Liver (tissue), 9 donors: ENCODE results near the gene NTNG2. TPM values are rescaled to one million over a fixed set of nuclear protein-coding genes. Genes with fewer than 3 reads are reported as not detected.

Experiments
- DNase-seq: peaks from one replicate; pipeline ENCODE4 v3.0.0-alpha.2; 2017; ENCODE audit warnings: low spot score
- H3K27ac ChIP-seq, 2 donors: one replicate each; pipeline ENCODE4 v1.7.0; 2013; ENCODE audit warnings: inconsistent platforms in 2 of 2, low read length in 2 of 2, control low read depth in 1 of 2, low read depth in 1 of 2, mild to moderate bottlenecking in 1 of 2
- H3K27me3 ChIP-seq, 4 donors: one replicate each; pipeline versions ENCODE4 v1.6.1 to v1.7.0; 2013; ENCODE audit warnings: low read length in 3 of 4, inconsistent platforms in 1 of 4, mild to moderate bottlenecking in 1 of 4, moderate library complexity in 1 of 4; ENCODE audit not compliant: control insufficient read depth in 4 of 4, insufficient read depth in 4 of 4
- H3K36me3 ChIP-seq, 4 donors: one replicate each; pipeline versions ENCODE4 v1.6.1 to v1.7.0; 2013; ENCODE audit warnings: low read length in 3 of 4, mild to moderate bottlenecking in 3 of 4, low read depth in 1 of 4, moderate library complexity in 1 of 4; ENCODE audit not compliant: control insufficient read depth in 4 of 4, insufficient read depth in 3 of 4
- H3K4me1 ChIP-seq, 4 donors: one replicate each; pipeline versions ENCODE4 v1.6.1 to v1.7.0; 2013; ENCODE audit warnings: low read length in 3 of 4, mild to moderate bottlenecking in 3 of 4, moderate library complexity in 1 of 4; ENCODE audit not compliant: control insufficient read depth in 4 of 4, insufficient read depth in 4 of 4
- H3K4me3 ChIP-seq, 3 donors: one replicate each; pipeline versions ENCODE4 v1.6.1 to v1.7.0; 2013; ENCODE audit warnings: low read length in 3 of 3, control low read depth in 1 of 3, low read depth in 1 of 3, mild to moderate bottlenecking in 1 of 3
- H3K9ac ChIP-seq, 2 donors: one replicate each; pipeline ENCODE4 v1.7.0; 2013; ENCODE audit warnings: low read length in 2 of 2, mild to moderate bottlenecking in 2 of 2, moderate library complexity in 2 of 2, control low read depth in 1 of 2, low read depth in 1 of 2
- H3K9me3 ChIP-seq, 4 donors: one replicate each; pipeline versions ENCODE4 v1.6.1 to v1.7.0; 2013; ENCODE audit warnings: low read length in 3 of 4; ENCODE audit not compliant: control insufficient read depth in 4 of 4
- EGR1 ChIP-seq, 2 donors: IDR thresholded peaks; 2 replicates each; pipeline ENCODE4 v1.6.1; 2016 to 2018; ENCODE audit warnings: antibody characterized with exemption in 2 of 2, low read depth in 2 of 2
- FOXA1 ChIP-seq: IDR thresholded peaks from 2 replicates; pipeline ENCODE4 v1.6.1; 2016; ENCODE audit warnings: antibody characterized with exemption
- FOXA2 ChIP-seq: IDR thresholded peaks from 2 replicates; pipeline ENCODE4 v1.6.1; 2016; ENCODE audit warnings: antibody characterized with exemption
- GABPA ChIP-seq, 2 donors: IDR thresholded peaks in 1 of 2; conservative IDR thresholded peaks in 1 of 2; 2 replicates each; pipeline ENCODE4 v1.6.1; 2016; ENCODE audit warnings: antibody characterized with exemption in 2 of 2, mild to moderate bottlenecking in 1 of 2, moderate library complexity in 1 of 2
- HNF4A ChIP-seq, 2 donors: conservative IDR thresholded peaks; 2 replicates each; pipeline ENCODE4 v1.6.1; 2016; ENCODE audit warnings: antibody characterized with exemption in 2 of 2, mild to moderate bottlenecking in 2 of 2
- HNF4G ChIP-seq: IDR thresholded peaks from 2 replicates; pipeline ENCODE4 v1.6.1; 2016; ENCODE audit warnings: antibody characterized with exemption
- JUND ChIP-seq, 2 donors: IDR thresholded peaks; 2 replicates each; pipeline ENCODE4 v1.6.1; 2016; ENCODE audit warnings: antibody characterized with exemption in 2 of 2
- NR2F2 ChIP-seq: IDR thresholded peaks from 2 replicates; pipeline ENCODE4 v1.6.1; 2016; ENCODE audit warnings: antibody characterized with exemption
- RAD21 ChIP-seq, 2 donors: IDR thresholded peaks; 2 replicates each; pipeline ENCODE4 v1.6.1; 2016; ENCODE audit warnings: antibody characterized with exemption in 2 of 2, mild to moderate bottlenecking in 2 of 2
- RXRA ChIP-seq, 2 donors: IDR thresholded peaks; 2 replicates each; pipeline ENCODE4 v1.6.1; 2017 to 2018; ENCODE audit warnings: antibody characterized with exemption in 2 of 2, mild to moderate bottlenecking in 1 of 2
- SP1 ChIP-seq: IDR thresholded peaks from 2 replicates; pipeline ENCODE4 v1.6.1; 2018; ENCODE audit warnings: antibody characterized with exemption, mild to moderate bottlenecking
- TAF1 ChIP-seq: conservative IDR thresholded peaks from 2 replicates; pipeline ENCODE4 v1.6.1; 2016; ENCODE audit warnings: antibody characterized with exemption, mild to moderate bottlenecking
- WGBS: extraction: QIAGEN DNeasy Blood & Tissue Kit; methylation state at CpG from one replicate; pipeline ENCODE4 v1.1.7; 2013; 5-methylcytosine and 5-hydroxymethylcytosine counted together
- polyA plus RNA-seq, 2 donors: library from polyadenylated mRNA; stranded (reverse) in 1 of 2; unstranded in 1 of 2; fragments of 200-250 nt in 1 of 2; fragments of >200 nt in 1 of 2; fragmentation: Nextera tagmentation in 1 of 2; extraction: Ambion mirVana in 1 of 2; gene quantifications; one replicate each; pipeline versions ENCODE4 v1.2.1 to v1.2.3, GENCODE V29; 2013 to 2015
- total RNA-seq, 2 donors: library from RNA; depleted of rRNA; stranded (reverse); fragments of >200 nt; gene quantifications; one replicate each; pipeline ENCODE4 v1.2.3, GENCODE V29; 2014
- TF ChIP-seq, protein P1 (sequence below): IDR thresholded peaks from 2 replicates; pipeline ENCODE4 v1.6.1; 2016; ENCODE audit warnings: antibody characterized with exemption
- TF ChIP-seq, protein P2 (sequence below): fragments of 150-350 bp; IDR thresholded peaks from 2 replicates; pipeline ENCODE4 v1.5.1; 2017; ENCODE audit warnings: improper control_type of control experiment, low read depth, low read length; ENCODE audit not compliant: missing input control
- TF ChIP-seq, protein P3 (sequence below): IDR thresholded peaks from 2 replicates; pipeline ENCODE4 v1.6.1; 2016; ENCODE audit warnings: antibody characterized with exemption, mild to moderate bottlenecking
- TF ChIP-seq, protein P4 (sequence below): IDR thresholded peaks from 2 replicates; pipeline ENCODE4 v1.6.1; 2016; ENCODE audit warnings: antibody characterized with exemption
- TF ChIP-seq, protein P5 (sequence below): IDR thresholded peaks from 2 replicates; pipeline ENCODE4 v1.6.1; 2016; ENCODE audit warnings: antibody characterized with exemption
- donor health status: healthy.
- donor health status: healthy.
- donor health status: healthy.
- donor health status: healthy.
- donor health status: healthy.

NTNG2 gene
- total and polyA plus RNA-seq, 4 donors = 0.12 to 0.42 (median 0.28) TPM; not detected in 1

DNA sequence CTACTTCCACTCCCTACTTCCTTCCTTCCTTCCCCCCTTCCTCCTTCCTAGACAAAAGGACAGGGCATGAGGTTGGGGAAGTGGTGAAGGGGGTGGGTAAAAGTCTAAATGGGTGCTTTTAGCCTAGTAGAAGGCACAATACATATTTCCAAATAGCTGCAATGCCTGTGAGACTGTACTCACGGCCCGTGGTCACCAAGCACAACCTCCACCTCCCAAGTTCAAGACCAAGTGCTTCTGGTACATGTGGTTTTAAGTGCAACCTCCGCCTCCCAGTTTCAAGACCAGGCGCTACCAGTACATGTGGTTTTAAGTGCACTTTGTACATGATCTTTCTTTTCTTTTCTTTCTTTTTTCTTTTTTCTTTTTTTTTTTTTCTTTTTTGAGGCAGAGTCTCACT is 14.5 kb upstream of the NTNG2 start:
- no peak for DNase-seq
- Histone ChIP-seq H3K9ac (no peak overlapping the region), H3K27me3 (peaks cover 0 to 16% (median 5%) of the 10 kb centered on the region in 4 donors), H3K4me3 (no peak overlapping the region), H3K27ac (no peak overlapping the region), H3K9me3 (peaks cover 0 to 2% (median 0%) of the 10 kb centered on the region in 4 donors), H3K4me1 (no peaks in the 10 kb centered on the region), H3K36me3 (no peaks in the 10 kb centered on the region)
- no peak for TF ChIP-seq RXRA (IDR thresholded peaks at IDR 0.05)
- TF ChIP-seq RAD21 (IDR thresholded peaks at IDR 0.05) = no peak
- no peak for TF ChIP-seq SP1
- TF ChIP-seq HNF4A (conservative IDR thresholded peaks at IDR 0.05) = no peak
- no peak for TF ChIP-seq EGR1 (IDR thresholded peaks at IDR 0.05; ENCODE audit: low read depth in 2 of 2)
- no peak for TF ChIP-seq GABPA (IDR thresholded peaks at IDR 0.05 in 1 of 2, conservative IDR thresholded peaks at IDR 0.05 in 1 of 2)
- no peak for TF ChIP-seq FOXA2
- TF ChIP-seq, protein P1, sequence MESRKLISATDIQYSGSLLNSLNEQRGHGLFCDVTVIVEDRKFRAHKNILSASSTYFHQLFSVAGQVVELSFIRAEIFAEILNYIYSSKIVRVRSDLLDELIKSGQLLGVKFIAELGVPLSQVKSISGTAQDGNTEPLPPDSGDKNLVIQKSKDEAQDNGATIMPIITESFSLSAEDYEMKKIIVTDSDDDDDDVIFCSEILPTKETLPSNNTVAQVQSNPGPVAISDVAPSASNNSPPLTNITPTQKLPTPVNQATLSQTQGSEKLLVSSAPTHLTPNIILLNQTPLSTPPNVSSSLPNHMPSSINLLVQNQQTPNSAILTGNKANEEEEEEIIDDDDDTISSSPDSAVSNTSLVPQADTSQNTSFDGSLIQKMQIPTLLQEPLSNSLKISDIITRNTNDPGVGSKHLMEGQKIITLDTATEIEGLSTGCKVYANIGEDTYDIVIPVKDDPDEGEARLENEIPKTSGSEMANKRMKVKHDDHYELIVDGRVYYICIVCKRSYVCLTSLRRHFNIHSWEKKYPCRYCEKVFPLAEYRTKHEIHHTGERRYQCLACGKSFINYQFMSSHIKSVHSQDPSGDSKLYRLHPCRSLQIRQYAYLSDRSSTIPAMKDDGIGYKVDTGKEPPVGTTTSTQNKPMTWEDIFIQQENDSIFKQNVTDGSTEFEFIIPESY = no peak
- no peak for TF ChIP-seq NR2F2
- no peak for TF ChIP-seq TAF1
- TF ChIP-seq, protein P2, sequence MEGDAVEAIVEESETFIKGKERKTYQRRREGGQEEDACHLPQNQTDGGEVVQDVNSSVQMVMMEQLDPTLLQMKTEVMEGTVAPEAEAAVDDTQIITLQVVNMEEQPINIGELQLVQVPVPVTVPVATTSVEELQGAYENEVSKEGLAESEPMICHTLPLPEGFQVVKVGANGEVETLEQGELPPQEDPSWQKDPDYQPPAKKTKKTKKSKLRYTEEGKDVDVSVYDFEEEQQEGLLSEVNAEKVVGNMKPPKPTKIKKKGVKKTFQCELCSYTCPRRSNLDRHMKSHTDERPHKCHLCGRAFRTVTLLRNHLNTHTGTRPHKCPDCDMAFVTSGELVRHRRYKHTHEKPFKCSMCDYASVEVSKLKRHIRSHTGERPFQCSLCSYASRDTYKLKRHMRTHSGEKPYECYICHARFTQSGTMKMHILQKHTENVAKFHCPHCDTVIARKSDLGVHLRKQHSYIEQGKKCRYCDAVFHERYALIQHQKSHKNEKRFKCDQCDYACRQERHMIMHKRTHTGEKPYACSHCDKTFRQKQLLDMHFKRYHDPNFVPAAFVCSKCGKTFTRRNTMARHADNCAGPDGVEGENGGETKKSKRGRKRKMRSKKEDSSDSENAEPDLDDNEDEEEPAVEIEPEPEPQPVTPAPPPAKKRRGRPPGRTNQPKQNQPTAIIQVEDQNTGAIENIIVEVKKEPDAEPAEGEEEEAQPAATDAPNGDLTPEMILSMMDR = no peak
- TF ChIP-seq HNF4G = no peak
- TF ChIP-seq, protein P3, sequence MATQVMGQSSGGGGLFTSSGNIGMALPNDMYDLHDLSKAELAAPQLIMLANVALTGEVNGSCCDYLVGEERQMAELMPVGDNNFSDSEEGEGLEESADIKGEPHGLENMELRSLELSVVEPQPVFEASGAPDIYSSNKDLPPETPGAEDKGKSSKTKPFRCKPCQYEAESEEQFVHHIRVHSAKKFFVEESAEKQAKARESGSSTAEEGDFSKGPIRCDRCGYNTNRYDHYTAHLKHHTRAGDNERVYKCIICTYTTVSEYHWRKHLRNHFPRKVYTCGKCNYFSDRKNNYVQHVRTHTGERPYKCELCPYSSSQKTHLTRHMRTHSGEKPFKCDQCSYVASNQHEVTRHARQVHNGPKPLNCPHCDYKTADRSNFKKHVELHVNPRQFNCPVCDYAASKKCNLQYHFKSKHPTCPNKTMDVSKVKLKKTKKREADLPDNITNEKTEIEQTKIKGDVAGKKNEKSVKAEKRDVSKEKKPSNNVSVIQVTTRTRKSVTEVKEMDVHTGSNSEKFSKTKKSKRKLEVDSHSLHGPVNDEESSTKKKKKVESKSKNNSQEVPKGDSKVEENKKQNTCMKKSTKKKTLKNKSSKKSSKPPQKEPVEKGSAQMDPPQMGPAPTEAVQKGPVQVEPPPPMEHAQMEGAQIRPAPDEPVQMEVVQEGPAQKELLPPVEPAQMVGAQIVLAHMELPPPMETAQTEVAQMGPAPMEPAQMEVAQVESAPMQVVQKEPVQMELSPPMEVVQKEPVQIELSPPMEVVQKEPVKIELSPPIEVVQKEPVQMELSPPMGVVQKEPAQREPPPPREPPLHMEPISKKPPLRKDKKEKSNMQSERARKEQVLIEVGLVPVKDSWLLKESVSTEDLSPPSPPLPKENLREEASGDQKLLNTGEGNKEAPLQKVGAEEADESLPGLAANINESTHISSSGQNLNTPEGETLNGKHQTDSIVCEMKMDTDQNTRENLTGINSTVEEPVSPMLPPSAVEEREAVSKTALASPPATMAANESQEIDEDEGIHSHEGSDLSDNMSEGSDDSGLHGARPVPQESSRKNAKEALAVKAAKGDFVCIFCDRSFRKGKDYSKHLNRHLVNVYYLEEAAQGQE = no peak
- TF ChIP-seq FOXA1 = no peak
- TF ChIP-seq, protein P4, sequence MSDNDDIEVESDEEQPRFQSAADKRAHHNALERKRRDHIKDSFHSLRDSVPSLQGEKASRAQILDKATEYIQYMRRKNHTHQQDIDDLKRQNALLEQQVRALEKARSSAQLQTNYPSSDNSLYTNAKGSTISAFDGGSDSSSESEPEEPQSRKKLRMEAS = no peak
- TF ChIP-seq JUND (IDR thresholded peaks at IDR 0.05) = no peak
- TF ChIP-seq, protein P5, sequence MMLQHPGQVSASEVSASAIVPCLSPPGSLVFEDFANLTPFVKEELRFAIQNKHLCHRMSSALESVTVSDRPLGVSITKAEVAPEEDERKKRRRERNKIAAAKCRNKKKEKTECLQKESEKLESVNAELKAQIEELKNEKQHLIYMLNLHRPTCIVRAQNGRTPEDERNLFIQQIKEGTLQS = no peak
- WGBS = 79% methylated on average over 4 of the region's 4 CpGs
